Omental fat pad (tissue), 4 donors: Measurements from ENCODE around the gene FAM171A2. TPM values are rescaled to one million over a fixed set of nuclear protein-coding genes. Genes with fewer than 3 reads are reported as not detected.

Experiments
- ATAC-seq: fragments of 150-250 bp; one replicate; pipeline ENCODE4 v1.9.1; 2016; ENCODE audit warnings: mild to moderate bottlenecking, moderate library complexity; ENCODE audit not compliant: low FRiP score
- DNase-seq: peaks from one replicate; pipeline ENCODE4 v3.0.0-alpha.2; 2019; ENCODE audit warnings: low spot score
- total RNA-seq, 4 donors: library from RNA; depleted of rRNA; stranded (reverse); fragments of >200 nt; gene quantifications; one replicate each; pipeline ENCODE4 v1.1.0, GENCODE V29; 2016
- TF ChIP-seq, protein P1 (sequence below), 3 donors: fragments of 450-650 bp; IDR thresholded peaks; one replicate each; pipeline ENCODE4 v1.5.1; 2016 to 2017; ENCODE audit warnings: antibody characterized with exemption in 3 of 3, mild to moderate bottlenecking in 3 of 3, moderate library complexity in 2 of 3

FAM171A2 gene
- total RNA-seq, 4 donors from 2014 or later = 0.56 to 3.5 (median 0.95) TPM

DNA sequence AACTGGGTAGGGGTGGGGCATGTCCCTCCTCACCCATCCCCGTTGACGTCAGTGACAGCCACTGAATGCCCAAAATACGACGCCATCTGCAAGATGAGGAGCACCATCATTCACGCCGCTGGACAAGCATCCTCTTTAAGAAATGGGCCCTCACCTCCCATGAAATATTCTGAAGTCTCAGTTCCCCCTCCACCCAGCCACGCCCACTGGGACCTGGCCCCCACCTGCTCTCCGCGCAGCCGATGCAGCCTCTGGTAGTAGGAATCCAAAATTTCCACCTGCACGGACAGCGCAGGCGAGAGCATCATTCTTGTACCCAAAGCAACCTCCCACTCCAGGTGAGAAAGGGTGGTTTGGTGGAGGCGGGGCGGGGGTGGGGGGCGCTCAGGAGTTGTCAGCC, 20.2 kb upstream of the FAM171A2 start:
- DNase-seq (no peak), ATAC-seq (no peak)
- TF ChIP-seq, protein P1, sequence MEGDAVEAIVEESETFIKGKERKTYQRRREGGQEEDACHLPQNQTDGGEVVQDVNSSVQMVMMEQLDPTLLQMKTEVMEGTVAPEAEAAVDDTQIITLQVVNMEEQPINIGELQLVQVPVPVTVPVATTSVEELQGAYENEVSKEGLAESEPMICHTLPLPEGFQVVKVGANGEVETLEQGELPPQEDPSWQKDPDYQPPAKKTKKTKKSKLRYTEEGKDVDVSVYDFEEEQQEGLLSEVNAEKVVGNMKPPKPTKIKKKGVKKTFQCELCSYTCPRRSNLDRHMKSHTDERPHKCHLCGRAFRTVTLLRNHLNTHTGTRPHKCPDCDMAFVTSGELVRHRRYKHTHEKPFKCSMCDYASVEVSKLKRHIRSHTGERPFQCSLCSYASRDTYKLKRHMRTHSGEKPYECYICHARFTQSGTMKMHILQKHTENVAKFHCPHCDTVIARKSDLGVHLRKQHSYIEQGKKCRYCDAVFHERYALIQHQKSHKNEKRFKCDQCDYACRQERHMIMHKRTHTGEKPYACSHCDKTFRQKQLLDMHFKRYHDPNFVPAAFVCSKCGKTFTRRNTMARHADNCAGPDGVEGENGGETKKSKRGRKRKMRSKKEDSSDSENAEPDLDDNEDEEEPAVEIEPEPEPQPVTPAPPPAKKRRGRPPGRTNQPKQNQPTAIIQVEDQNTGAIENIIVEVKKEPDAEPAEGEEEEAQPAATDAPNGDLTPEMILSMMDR (IDR thresholded peaks at IDR 0.05) = no peak

DNA sequence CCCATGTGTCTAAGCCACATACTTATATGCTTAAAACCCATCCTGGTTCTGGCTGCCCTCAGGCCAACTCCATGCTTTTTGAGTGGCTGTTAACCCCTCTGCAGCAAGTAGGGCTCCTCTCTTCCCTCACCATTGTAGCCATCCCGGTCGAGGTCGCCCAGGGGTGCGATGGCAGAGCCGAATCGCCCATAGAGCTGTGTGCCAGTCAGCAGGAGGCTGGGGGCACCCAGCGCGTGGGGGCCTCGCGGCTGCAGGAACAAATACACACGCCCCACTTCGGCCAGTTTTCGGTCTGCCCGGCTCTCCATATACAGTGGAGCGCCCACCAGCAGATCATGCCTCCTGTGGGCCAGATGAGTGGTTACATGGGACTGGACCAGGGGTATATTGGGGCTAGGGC, 19.7 kb upstream of the FAM171A2 start:
- no peak for ATAC-seq
- DNase-seq = no peak
- TF ChIP-seq, protein P1 (IDR thresholded peaks at IDR 0.05) = no peak

DNA sequence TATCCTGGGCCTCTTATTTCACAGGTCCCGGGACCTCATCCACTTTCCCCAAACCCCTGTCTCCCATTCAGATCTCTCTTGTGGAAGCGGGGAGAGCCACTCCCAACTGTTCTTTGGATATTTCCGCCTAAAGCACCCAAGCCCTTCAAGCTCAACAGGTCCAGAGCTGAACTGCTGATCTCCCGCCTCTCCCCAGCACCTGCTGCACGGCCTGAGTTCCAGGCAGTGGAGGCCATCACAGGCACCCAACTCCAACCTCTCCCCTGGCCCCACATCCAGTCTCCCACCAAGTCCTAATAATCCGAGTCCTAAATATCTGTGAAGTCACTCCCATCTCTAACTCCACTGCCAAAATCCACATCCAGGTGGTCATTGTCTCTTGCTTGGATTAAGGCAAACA, 19.3 kb upstream of the FAM171A2 start:
- DNase-seq (no peak), ATAC-seq (no peak)
- TF ChIP-seq, protein P1 (IDR thresholded peaks at IDR 0.05) = no peak

DNA sequence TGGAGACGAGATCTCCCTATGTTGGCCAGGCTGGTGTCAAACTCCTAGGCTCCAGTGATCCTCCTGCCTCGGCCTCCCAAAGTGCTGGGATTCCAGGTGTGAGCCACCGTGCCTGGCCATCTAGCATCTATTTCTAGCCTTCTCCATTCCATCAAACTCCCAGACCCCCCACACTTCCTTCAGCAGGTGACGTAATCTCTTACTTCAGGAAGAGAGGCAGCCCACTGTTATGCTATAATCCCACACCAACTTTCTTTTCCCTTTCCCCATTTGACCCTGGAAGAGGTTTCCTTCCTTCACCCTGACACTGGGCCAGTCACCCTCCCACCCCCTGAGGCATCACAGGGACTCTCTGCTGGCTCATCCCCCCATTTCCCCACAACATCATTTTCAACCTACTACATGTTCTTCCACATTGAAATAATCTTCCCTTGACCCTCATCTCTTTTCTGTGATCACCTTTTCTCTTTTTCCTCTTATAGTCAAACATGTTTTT, 18.2 kb upstream of the FAM171A2 start:
- TF ChIP-seq, protein P1 (IDR thresholded peaks at IDR 0.05) = no peak
- DNase-seq (no peak), ATAC-seq (no peak)

DNA sequence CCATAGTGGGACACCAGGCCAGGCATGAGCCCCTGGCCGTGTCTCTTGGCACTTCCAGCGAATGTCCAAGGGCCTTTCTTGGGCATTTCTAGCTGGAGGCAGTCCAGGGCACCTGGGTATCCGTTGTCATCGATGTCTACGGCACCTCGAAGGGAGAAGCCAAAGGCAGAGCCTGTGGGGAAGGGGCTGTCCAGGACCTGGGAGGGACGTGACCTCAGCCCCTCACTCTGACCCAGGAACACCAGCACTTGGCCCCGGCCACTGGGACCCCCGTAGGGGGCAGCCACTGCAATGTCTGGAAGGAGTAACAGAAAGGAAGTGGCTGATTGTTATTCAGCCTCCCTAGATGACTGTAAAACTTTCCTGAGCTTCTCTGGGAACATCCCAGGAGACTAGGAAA, 17.1 kb upstream of the FAM171A2 start:
- no peak for ATAC-seq
- TF ChIP-seq, protein P1 (IDR thresholded peaks at IDR 0.05) = no peak

DNA sequence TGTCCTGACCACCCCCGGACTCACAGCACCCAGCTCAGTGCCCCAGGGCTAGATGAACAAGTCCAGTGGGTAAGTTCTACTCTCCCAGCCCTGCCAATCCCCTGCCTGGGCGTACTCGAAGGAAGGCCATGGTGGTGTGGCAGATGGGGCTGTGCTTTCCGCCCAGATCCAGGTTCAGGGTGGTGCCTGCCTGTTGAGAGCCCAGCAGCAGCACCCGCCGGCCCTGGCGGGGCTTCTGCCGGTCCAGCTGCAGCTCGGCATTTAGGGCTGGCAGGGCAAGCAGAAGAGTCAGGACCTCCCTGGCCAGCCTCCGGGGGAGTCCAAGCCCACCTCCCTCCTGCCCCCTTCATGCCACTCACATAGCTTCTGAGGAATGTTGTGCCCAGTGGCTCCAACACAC, 16.2 kb upstream of the FAM171A2 start:
- TF ChIP-seq, protein P1 (IDR thresholded peaks at IDR 0.05) = no peak
- no peak for DNase-seq
- no peak for ATAC-seq

More for the DNA sequence above, 17.1 kb upstream of the FAM171A2 start:
- no peak for DNase-seq

DNA sequence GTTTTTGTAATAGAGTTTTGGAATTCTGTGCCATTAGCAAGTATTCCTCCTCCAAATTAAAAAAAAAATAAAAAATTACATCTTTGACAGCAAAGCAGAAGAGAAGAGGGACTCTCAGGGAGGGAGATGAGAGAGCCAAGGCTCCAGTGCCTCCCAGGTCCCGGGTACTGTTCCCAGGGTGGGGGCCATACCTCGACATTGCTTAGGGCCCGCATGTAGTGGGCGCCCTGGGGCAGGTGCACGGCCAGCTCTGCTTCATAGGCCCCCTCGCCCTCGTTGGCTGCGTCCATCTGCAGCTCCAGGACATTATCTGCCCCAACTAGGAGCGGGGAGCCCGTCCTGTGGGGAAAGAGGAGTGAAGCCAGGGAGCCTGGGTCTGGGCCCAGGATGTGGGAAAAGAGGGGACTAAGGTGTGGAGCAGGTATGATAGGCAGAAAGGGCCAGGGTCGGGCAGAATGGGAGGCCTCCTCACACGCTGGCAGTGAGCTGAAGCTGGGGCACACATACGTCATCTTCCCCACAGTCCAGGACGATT, 14.6 kb upstream of the FAM171A2 start:
- ATAC-seq (no peak), DNase-seq (no peak)
- TF ChIP-seq, protein P1 (IDR thresholded peaks at IDR 0.05) = no peak
